Tibial nerve (tissue), 4 donors: Measurements from ENCODE around the gene DNAJC4. TPM values are rescaled to one million over a fixed set of nuclear protein-coding genes. Genes with fewer than 3 reads are reported as not detected.

ENCODE experiments used
- DNase-seq, 2 donors: peaks; one replicate each; pipeline ENCODE4 v3.0.0-alpha.2; 2019; ENCODE audit warnings: low spot score in 2 of 2
- H3K27ac ChIP-seq, 4 donors: fragments of 200-600 bp; sonication (generic) in 3 of 4; one replicate each; pipeline ENCODE4 v1.5.1; 2017 to 2019; ENCODE audit warnings: mild to moderate bottlenecking in 1 of 4
- H3K27me3 ChIP-seq, 2 donors: fragments of 200-600 bp; sonication (generic) in 1 of 2; one replicate each; pipeline versions ENCODE4 v1.5.1 to v1.6.0; 2017 to 2019
- H3K36me3 ChIP-seq, 3 donors: fragments of 200-600 bp; sonication (generic); one replicate each; pipeline ENCODE4 v1.5.1; 2018 to 2019
- H3K4me1 ChIP-seq, 4 donors: fragments of 200-600 bp; sonication (generic) in 3 of 4; one replicate each; pipeline ENCODE4 v1.5.1; 2017 to 2019
- H3K4me3 ChIP-seq, 4 donors: fragments of 200-600 bp; sonication (generic) in 3 of 4; one replicate each; pipeline ENCODE4 v1.5.1; 2017 to 2019; ENCODE audit warnings: mild to moderate bottlenecking in 1 of 4, moderate library complexity in 1 of 4
- H3K9me3 ChIP-seq, 4 donors: fragments of 200-600 bp; sonication (generic) in 3 of 4; one replicate each; pipeline ENCODE4 v1.5.1; 2017 to 2019
- CTCF ChIP-seq, 5 experiments: fragments of 200-600 bp in 3 of 5; fragments of 450-650 bp in 2 of 5; sonication (generic) in 3 of 5; IDR thresholded peaks; one replicate each; pipeline ENCODE4 v1.5.1; 2016 to 2019; ENCODE audit warnings: antibody characterized with exemption in 5 of 5, mild to moderate bottlenecking in 3 of 5, moderate library complexity in 2 of 5
- EP300 ChIP-seq, 2 donors: sonication (generic); formaldehyde crosslinking; IDR thresholded peaks; one replicate each; pipeline ENCODE4 v1.6.1; 2017; ENCODE audit warnings: antibody characterized with exemption in 2 of 2, mild to moderate bottlenecking in 1 of 2
- POLR2A ChIP-seq, 2 donors: fragments of 450-650 bp; IDR thresholded peaks; one replicate each; pipeline ENCODE4 v1.6.1; 2017; ENCODE audit warnings: antibody characterized with exemption in 2 of 2, mild to moderate bottlenecking in 2 of 2, moderate library complexity in 2 of 2
- WGBS, 2 donors: methylation state at CpG; one replicate each; pipeline ENCODE4 v1.1.5; 2018; 5-methylcytosine and 5-hydroxymethylcytosine counted together
- total RNA-seq, 4 donors: library from RNA; depleted of rRNA; stranded (reverse); fragments of >200 nt; gene quantifications; one replicate each; pipeline ENCODE4 v1.1.0, GENCODE V29; 2016

DNAJC4 gene
- total RNA-seq, 4 donors from 2014 or later, result 20.1 to 42.0 (median 25.8) TPM

- Histone ChIP-seq H3K4me3 (peak overlapping the region; percentile 56 to 91 (median 80)), H3K9me3 (no peaks in the 10 kb centered on the region), H3K36me3 (peaks cover 0 to 32% (median 0%) of the 10 kb centered on the region in 3 donors), H3K4me1 (peaks cover 0 to 45% (median 28%) of the 10 kb centered on the region in 4 donors), H3K27me3 (no peaks in the 10 kb centered on the region), H3K27ac (peak overlapping the region; percentile 84 to 96 (median 91))
- WGBS, 2 donors, result 54 to 55% methylated on average over 21 of the region's 22 CpGs
- no peak for TF ChIP-seq CTCF (IDR thresholded peaks at IDR 0.05)
- no peak for TF ChIP-seq EP300 (IDR thresholded peaks at IDR 0.05)
- no peak for TF ChIP-seq POLR2A (IDR thresholded peaks at IDR 0.05)
- DNase-seq, result no peak
Measured at GRCh38 chr11:64224891-64225607, 5.3 kb upstream of the DNAJC4 start.

GRCh38 chr11:64225608-64226506 is 4.5 kb upstream of the DNAJC4 start, which contains the start of the genes NUDT22 and TRPT1:
NUDT22 (plus strand) TSS chr11:64226274; CDS start chr11:64226653, 379 bp downstream.
TRPT1 (minus strand) TSS chr11:64226186; CDS start chr11:64225860, 326 bp downstream.
- H3K36me3 ChIP-seq, result peaks cover 0 to 24% (median 0%) of the 10 kb centered on the region in 3 donors
- peak within 1 kb of the TSS; percentile 84 to 96 (median 91) for H3K27ac ChIP-seq
- H3K4me3 ChIP-seq, result peak within 1 kb of the TSS; percentile 56 to 91 (median 80)
- peak; percentile 81 to 88 for DNase-seq
- H3K27me3 ChIP-seq, result no peaks in the 10 kb centered on the region
- H3K4me1 ChIP-seq, result peaks cover 0 to 49% (median 28%) of the 10 kb centered on the region in 4 donors
- 1% methylated on average over 33 to 51 of the region's 54 CpGs for WGBS, 2 donors
- TF ChIP-seq CTCF (IDR thresholded peaks at IDR 0.05) (peak in 4 of 5 experiments; percentile 5 to 41 (median 20)), POLR2A (IDR thresholded peaks at IDR 0.05) (peak; percentile 82 to 86), EP300 (IDR thresholded peaks at IDR 0.05) (peak; percentile 75 to 90)
- no peaks in the 10 kb centered on the region for H3K9me3 ChIP-seq

GRCh38 chr11:64226507-64227051 is 3.8 kb upstream of the DNAJC4 start:
- H3K36me3 ChIP-seq, result peaks cover 0 to 20% (median 0%) of the 10 kb centered on the region in 3 donors
- 9 to 21% methylated on average over 12 to 13 of the region's 26 CpGs for WGBS, 2 donors
- no peaks in the 10 kb centered on the region for H3K27me3 ChIP-seq
- H3K4me3 ChIP-seq, result peak overlapping the region; percentile 56 to 91 (median 80)
- H3K9me3 ChIP-seq, result no peaks in the 10 kb centered on the region
- peak overlapping the region; percentile 84 to 96 (median 91) for H3K27ac ChIP-seq
- peaks cover 0 to 56% (median 30%) of the 10 kb centered on the region in 4 donors for H3K4me1 ChIP-seq
- no peak for TF ChIP-seq EP300 (IDR thresholded peaks at IDR 0.05)
- TF ChIP-seq CTCF (IDR thresholded peaks at IDR 0.05), result no peak
- no peak for TF ChIP-seq POLR2A (IDR thresholded peaks at IDR 0.05)
- no peak for DNase-seq

- WGBS, 2 donors, result 73 to 79% methylated on average over 3 of the region's 3 CpGs
- TF ChIP-seq CTCF (IDR thresholded peaks at IDR 0.05) (no peak), EP300 (IDR thresholded peaks at IDR 0.05) (no peak), POLR2A (IDR thresholded peaks at IDR 0.05) (no peak)
- H3K27me3 ChIP-seq, result no peaks in the 10 kb centered on the region
- peak overlapping the region in 3 of 4 donors; percentile 90 to 96 (median 92) for H3K27ac ChIP-seq
- H3K9me3 ChIP-seq, result no peaks in the 10 kb centered on the region
- H3K4me3 ChIP-seq, result peak overlapping the region in 3 of 4 donors; percentile 56 to 88 (median 73)
- DNase-seq, result no peak
- H3K36me3 ChIP-seq, result peaks cover 0 to 20% (median 0%) of the 10 kb centered on the region in 3 donors
- H3K4me1 ChIP-seq, result peaks cover 0 to 65% (median 32%) of the 10 kb centered on the region in 4 donors
Measured at GRCh38 chr11:64227405-64227956, 2.9 kb upstream of the DNAJC4 start.
